Esophagus squamous epithelium (tissue), 5 donors: ENCODE data around the gene MRPS34. TPM values are rescaled to one million over a fixed set of nuclear protein-coding genes. Genes with fewer than 3 reads are reported as not detected.

Source experiments
- DNase-seq: peaks from one replicate; lab custom pipeline; 2025; lab: John Stamatoyannopoulos, UW
- H3K27ac ChIP-seq, 4 donors: fragments of 200-600 bp; sonication (generic); one replicate each; pipeline ENCODE4 v1.5.1; 2016 to 2019; ENCODE audit warnings: mild to moderate bottlenecking in 1 of 4
- H3K27me3 ChIP-seq, 4 donors: fragments of 200-600 bp; sonication (generic); 1 replicate in 3 of 4; 2 replicates in 1 of 4; pipeline versions ENCODE4 v1.5.1 to v1.6.0; 2017 to 2021; ENCODE audit warnings: antibody characterized with exemption in 1 of 4
- H3K36me3 ChIP-seq, 3 donors: fragments of 200-600 bp; sonication (generic); one replicate each; pipeline ENCODE4 v1.5.1; 2016 to 2019
- H3K4me1 ChIP-seq, 3 donors: fragments of 200-600 bp; sonication (generic); one replicate each; pipeline ENCODE4 v1.5.1; 2017 to 2019
- H3K4me3 ChIP-seq, 4 donors: fragments of 200-600 bp; sonication (generic); 1 replicate in 3 of 4; 2 replicates in 1 of 4; pipeline ENCODE4 v1.5.1; 2016 to 2019; ENCODE audit warnings: mild to moderate bottlenecking in 2 of 4, moderate library complexity in 1 of 4
- H3K9me3 ChIP-seq, 3 donors: fragments of 200-600 bp; sonication (generic); one replicate each; pipeline ENCODE4 v1.5.1; 2016 to 2019
- POLR2A ChIP-seq, 4 donors: fragments of 450-650 bp; IDR thresholded peaks; one replicate each; pipeline ENCODE4 v1.6.1; 2017; ENCODE audit warnings: antibody characterized with exemption in 4 of 4, mild to moderate bottlenecking in 4 of 4, moderate library complexity in 3 of 4
- WGBS, 2 donors: methylation state at CpG; one replicate each; pipeline ENCODE4 v1.1.5; 2018; 5-methylcytosine and 5-hydroxymethylcytosine counted together
- intact Hi-C: fragments of 100-400 bp; cut with DNase I; formaldehyde crosslinking; loops from one replicate; pipeline ENCODE4 v1.15.0; 2022
- small RNA-seq, 4 donors: library from RNA; depleted of rRNA; stranded (forward); fragments of <200 nt; gene quantifications; one replicate each; pipeline ENCODE3, GENCODE V24; 2016
- total RNA-seq, 4 donors: library from RNA; depleted of rRNA; stranded (reverse); fragments of >200 nt; gene quantifications; one replicate each; pipeline ENCODE4 v1.1.0, GENCODE V29; 2016
- TF ChIP-seq, protein P1 (sequence below), 6 experiments: fragments of 450-650 bp in 4 of 6; fragments of 200-600 bp in 2 of 6; sonication (generic) in 2 of 6; IDR thresholded peaks; one replicate each; pipeline ENCODE4 v1.5.1; 2016 to 2019; ENCODE audit warnings: antibody characterized with exemption in 6 of 6, mild to moderate bottlenecking in 4 of 6, moderate library complexity in 4 of 6
- donor health status: DM: yes; HTN: yes; CAD: no.

MRPS34 gene
- total RNA-seq, 4 donors from 2014 or later, result 89.5 to 158 (median 114) TPM

GRCh38 chr16:1727651-1728624, 45.0 kb downstream of the MRPS34 start:
- TF ChIP-seq POLR2A (IDR thresholded peaks at IDR 0.05), result no peak
- no peak for DNase-seq
- intact Hi-C loops, result no loop called here
- Histone ChIP-seq H3K4me3 (no peak overlapping the region), H3K4me1 (peaks cover 5 to 13% (median 6%) of the 10 kb centered on the region in 3 donors), H3K36me3 (peaks cover 21 to 89% (median 36%) of the 10 kb centered on the region in 3 donors), H3K27ac (no peak overlapping the region), H3K27me3 (no peaks in the 10 kb centered on the region), H3K9me3 (no peaks in the 10 kb centered on the region)
- 90 to 93% methylated on average over 8 to 11 of the region's 37 CpGs for WGBS, 2 donors

DNA sequence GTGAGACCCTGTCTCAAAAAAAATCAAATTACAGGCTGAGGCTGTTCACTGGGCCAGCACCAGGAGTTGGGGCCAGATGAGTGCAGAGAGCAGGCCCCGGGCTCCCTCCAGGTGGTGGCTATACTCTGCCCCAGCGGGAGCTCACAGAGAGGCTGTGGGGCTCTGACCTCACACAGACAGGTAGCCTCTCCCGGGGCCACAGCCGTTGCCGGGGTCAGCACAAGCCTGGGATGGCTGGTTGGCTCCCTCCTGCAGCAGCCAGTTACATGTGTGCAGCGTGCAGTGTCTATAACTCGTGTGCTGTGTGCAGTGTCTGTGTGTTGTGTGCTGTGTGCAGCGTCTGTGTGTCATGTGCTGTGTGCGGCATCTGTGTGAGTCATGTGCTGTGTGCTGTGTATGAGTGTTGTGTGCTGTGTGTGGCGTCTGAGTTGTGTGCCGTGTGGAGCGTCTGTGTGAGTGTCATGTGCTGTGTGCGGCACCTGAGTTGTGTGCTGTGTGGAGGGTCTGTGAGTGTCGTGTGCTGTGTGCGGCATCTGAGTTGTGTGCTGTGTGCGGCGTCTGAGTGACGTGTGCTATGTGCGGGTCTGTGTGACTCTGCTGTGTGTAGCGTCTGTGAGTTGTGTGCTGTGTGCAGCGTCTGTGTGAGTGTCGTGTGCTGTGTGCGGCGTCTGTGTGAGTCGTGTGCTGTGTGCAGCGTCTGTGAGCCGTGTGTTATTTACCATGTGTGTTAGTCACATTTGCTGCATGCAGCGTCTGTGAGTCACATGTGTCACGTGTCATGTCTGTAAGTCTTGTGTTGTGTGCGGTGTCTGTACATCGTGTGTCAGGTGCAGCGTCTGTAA, 46.1 kb downstream of the MRPS34 start:
- Histone ChIP-seq H3K9me3 (no peaks in the 10 kb centered on the region), H3K4me1 (peaks cover 15 to 24% (median 15%) of the 10 kb centered on the region in 3 donors), H3K27me3 (no peaks in the 10 kb centered on the region), H3K36me3 (peaks cover 18 to 79% (median 36%) of the 10 kb centered on the region in 3 donors), H3K4me3 (no peak overlapping the region), H3K27ac (no peak overlapping the region)
- TF ChIP-seq POLR2A (IDR thresholded peaks at IDR 0.05), result no peak
- intact Hi-C loops, result no loop called here
- 92 to 95% methylated on average over 22 to 29 of the region's 32 CpGs for WGBS, 2 donors
- no peak for DNase-seq

GRCh38 chr16:1724491-1724890, 48.4 kb downstream of the MRPS34 start:
- intact Hi-C loops, result no loop called here
- no peaks in the 10 kb centered on the region for H3K27me3 ChIP-seq
- DNase-seq, result no peak
- no peak for TF ChIP-seq POLR2A (IDR thresholded peaks at IDR 0.05)
- TF ChIP-seq, protein P1, sequence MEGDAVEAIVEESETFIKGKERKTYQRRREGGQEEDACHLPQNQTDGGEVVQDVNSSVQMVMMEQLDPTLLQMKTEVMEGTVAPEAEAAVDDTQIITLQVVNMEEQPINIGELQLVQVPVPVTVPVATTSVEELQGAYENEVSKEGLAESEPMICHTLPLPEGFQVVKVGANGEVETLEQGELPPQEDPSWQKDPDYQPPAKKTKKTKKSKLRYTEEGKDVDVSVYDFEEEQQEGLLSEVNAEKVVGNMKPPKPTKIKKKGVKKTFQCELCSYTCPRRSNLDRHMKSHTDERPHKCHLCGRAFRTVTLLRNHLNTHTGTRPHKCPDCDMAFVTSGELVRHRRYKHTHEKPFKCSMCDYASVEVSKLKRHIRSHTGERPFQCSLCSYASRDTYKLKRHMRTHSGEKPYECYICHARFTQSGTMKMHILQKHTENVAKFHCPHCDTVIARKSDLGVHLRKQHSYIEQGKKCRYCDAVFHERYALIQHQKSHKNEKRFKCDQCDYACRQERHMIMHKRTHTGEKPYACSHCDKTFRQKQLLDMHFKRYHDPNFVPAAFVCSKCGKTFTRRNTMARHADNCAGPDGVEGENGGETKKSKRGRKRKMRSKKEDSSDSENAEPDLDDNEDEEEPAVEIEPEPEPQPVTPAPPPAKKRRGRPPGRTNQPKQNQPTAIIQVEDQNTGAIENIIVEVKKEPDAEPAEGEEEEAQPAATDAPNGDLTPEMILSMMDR (IDR thresholded peaks at IDR 0.05), result no peak
- no peak overlapping the region for H3K4me3 ChIP-seq
- H3K36me3 ChIP-seq, result peaks cover 11 to 55% (median 34%) of the 10 kb centered on the region in 3 donors
- WGBS, 2 donors, result 87 to 90% methylated on average over 2 to 11 of the region's 12 CpGs
- peaks cover 19 to 41% (median 22%) of the 10 kb centered on the region in 3 donors for H3K4me1 ChIP-seq
- H3K9me3 ChIP-seq, result no peaks in the 10 kb centered on the region
- H3K27ac ChIP-seq, result no peak overlapping the region

- H3K36me3 ChIP-seq, result peaks cover 4 to 46% (median 25%) of the 10 kb centered on the region in 3 donors
- H3K27me3 ChIP-seq, result no peaks in the 10 kb centered on the region
- H3K4me1 ChIP-seq, result peaks cover 19 to 49% (median 22%) of the 10 kb centered on the region in 3 donors
- H3K9me3 ChIP-seq, result no peaks in the 10 kb centered on the region
- intact Hi-C loops, result no loop called here
- no peak for DNase-seq
- no peak for TF ChIP-seq POLR2A (IDR thresholded peaks at IDR 0.05)
- TF ChIP-seq, protein P1 (IDR thresholded peaks at IDR 0.05), result peak; percentile 45 to 84 (median 81)
- WGBS, 2 donors, result 34 to 35% methylated on average over 4 to 6 of the region's 6 CpGs
- H3K27ac ChIP-seq, result peak overlapping the region; percentile 64 to 84 (median 72)
- no peak overlapping the region for H3K4me3 ChIP-seq
Observed at GRCh38 chr16:1723450-1724147, 49.3 kb downstream of the MRPS34 start.

Small RNA genes lying within 50 kb of the gene (small RNA-seq; reads per million reads assigned to genes)
- 0.27 to 1.0 (median 0.35) reads per million in 4 donors for gene MIR3177

Other genes with a start within 250 kb of the MRPS34 start
- 10 to 100 TPM in 1 of 4 donors, 1 to 10 TPM in 3; 4.3 to 32.4 (median 7.9) TPM for gene TMEM204, start 239.5 kb downstream of the MRPS34 start, total RNA-seq
- 10 to 100 TPM in 1 of 4 donors, 1 to 10 TPM in 3; 3.7 to 12.0 (median 6.8) TPM for gene IFT140, start 161.1 kb downstream of the MRPS34 start, total RNA-seq
- 1 to 10 TPM; 5.2 to 9.9 (median 8.0) TPM for gene CRAMP1, start 160.8 kb downstream of the MRPS34 start, total RNA-seq
- 10 to 100 TPM; 45.6 to 68.0 (median 48.6) TPM for gene JPT2, start 94.9 kb downstream of the MRPS34 start, total RNA-seq
- 10 to 100 TPM in 3 of 4 donors, 1 to 10 TPM in 1; 8.6 to 37.6 (median 24.7) TPM for gene MAPK8IP3, start 66.9 kb downstream of the MRPS34 start, total RNA-seq
- 10 to 100 TPM; 30.2 to 57.1 (median 53.6) TPM for gene NME3, start 1.6 kb downstream of the MRPS34 start, total RNA-seq
- 10 to 100 TPM in 2 of 4 donors, 1 to 10 TPM in 2; 8.8 to 14.4 (median 10.1) TPM for gene EME2, start 324 bp downstream of the MRPS34 start, total RNA-seq
- gene SPSB3, start 9.4 kb upstream of the MRPS34 start, total RNA-seq, result 10 to 100 TPM; 27.8 to 84.5 (median 45.1) TPM
- 10 to 100 TPM; 71.4 to 91.5 (median 79.5) TPM for gene NUBP2, start 9.8 kb upstream of the MRPS34 start, total RNA-seq
- not detected for gene IGFALS, start 20.6 kb upstream of the MRPS34 start, total RNA-seq
- gene HAGH, start 53.7 kb upstream of the MRPS34 start, total RNA-seq, result 10 to 100 TPM; 30.6 to 56.5 (median 43.4) TPM
- gene FAHD1, start 54.1 kb upstream of the MRPS34 start, total RNA-seq, result 10 to 100 TPM; 34.3 to 52.3 (median 46.9) TPM
- under 1 TPM in 1 of 4 donors, not detected in 3; 0.76 TPM for gene MEIOB, start 99.0 kb upstream of the MRPS34 start, total RNA-seq
- gene HS3ST6, start 145.3 kb upstream of the MRPS34 start, total RNA-seq, result 1 to 10 TPM; 1.6 to 9.9 (median 6.3) TPM
- 10 to 100 TPM; 20.1 to 36.4 (median 21.0) TPM for gene MSRB1, start 170.1 kb upstream of the MRPS34 start, total RNA-seq
- gene RPL3L, start 181.6 kb upstream of the MRPS34 start, total RNA-seq, result not detected
- gene NDUFB10, start 186.4 kb upstream of the MRPS34 start, total RNA-seq, result 100 to 1,000 TPM; 172 to 215 (median 189) TPM
- 1,000 to 10,000 TPM; 1,980 to 2,837 (median 2,292) TPM for gene RPS2, start 191.7 kb upstream of the MRPS34 start, total RNA-seq
- gene RNF151, start 193.7 kb upstream of the MRPS34 start, total RNA-seq, result not detected
- gene TBL3, start 198.9 kb upstream of the MRPS34 start, total RNA-seq, result 10 to 100 TPM; 32.7 to 48.2 (median 36.7) TPM
- gene NOXO1, start 208.3 kb upstream of the MRPS34 start, total RNA-seq, result 1 to 10 TPM in 2 of 4 donors, under 1 TPM in 2; 0.38 to 4.2 (median 1.8) TPM
- 10 to 100 TPM in 2 of 4 donors, 1 to 10 TPM in 2; 5.6 to 30.4 (median 13.6) TPM for gene GFER, start 211.1 kb upstream of the MRPS34 start, total RNA-seq
- gene SYNGR3, start 216.8 kb upstream of the MRPS34 start, total RNA-seq, result 1 to 10 TPM in 2 of 4 donors, under 1 TPM in 1, not detected in 1; 0.38 to 1.0 (median 1.0) TPM
- 10 to 100 TPM; 31.3 to 56.1 (median 40.9) TPM for gene ZNF598, start 236.7 kb upstream of the MRPS34 start, total RNA-seq
- under 1 TPM in 1 of 4 donors, not detected in 3; 0.48 TPM for gene NPW, start 246.7 kb upstream of the MRPS34 start, total RNA-seq